K562 (cell line): ENCODE measurements around the gene NXPH4. TPM values are rescaled to one million over a fixed set of nuclear protein-coding genes. Genes with fewer than 3 reads are reported as not detected.

ENCODE experiments used
- COPS2 ChIP-seq: fragments of 450-650 bp; conservative IDR thresholded peaks from 2 replicates; pipeline ENCODE4 v1.6.1; 2016; ENCODE audit warnings: mild to moderate bottlenecking, moderate library complexity
- GTF2E2 ChIP-seq: fragments of 200-800 bp; sonication (Bioruptor generic); IDR thresholded peaks from 2 replicates; pipeline ENCODE4 v1.6.1; 2016; ENCODE audit warnings: missing genetic modification characterization, missing compliant biosample characterization
- HDAC1 ChIP-seq, 2 experiments: fragments of 450-650 bp; IDR thresholded peaks; 2 replicates each; pipeline ENCODE4 v1.6.1; 2016 to 2017; ENCODE audit warnings: inconsistent platforms in 1 of 2, mild to moderate bottlenecking in 1 of 2, moderate library complexity in 1 of 2
- HNRNPL ChIP-seq: fragments of 200-400 bp; formaldehyde crosslinking; IDR thresholded peaks from 2 replicates; pipeline ENCODE4 v1.6.1; 2017; ENCODE audit warnings: low read depth, mild to moderate bottlenecking, low read length
- PCBP1 ChIP-seq: fragments of 200-400 bp; formaldehyde crosslinking; IDR thresholded peaks from 2 replicates; pipeline ENCODE4 v1.6.1; 2018; ENCODE audit warnings: mild to moderate bottlenecking, low read depth, low read length; ENCODE audit not compliant: poor library complexity, severe bottlenecking
- RFX5 ChIP-seq: IDR thresholded peaks from 2 replicates; pipeline ENCODE4 v1.6.1; 2011; ENCODE audit warnings: low read depth, mild to moderate bottlenecking, improper control_type of control experiment, low read length
- SETDB1 ChIP-seq: IDR thresholded peaks from one replicate; pipeline ENCODE4 v1.6.1; 2012; ENCODE audit warnings: low read length, control low read depth, inconsistent platforms
- SIN3A ChIP-seq, 2 experiments: fragments of 150-350 bp in 1 of 2; IDR thresholded peaks; 2 replicates each; pipeline ENCODE4 v1.6.1; 2011 to 2016; ENCODE audit warnings: borderline replicate concordance in 2 of 2, low read depth in 2 of 2, low read length in 2 of 2, mild to moderate bottlenecking in 2 of 2, moderate library complexity in 2 of 2; ENCODE audit not compliant: control insufficient read depth in 1 of 2
- ZC3H4 ChIP-seq: sonication (generic); formaldehyde crosslinking; IDR thresholded peaks from 2 replicates; pipeline ENCODE4 v1.9.0; 2021; ENCODE audit warnings: missing genetic modification reagents, borderline replicate concordance
- ZFP36 ChIP-seq: fragments of 150-350 bp; IDR thresholded peaks from 2 replicates; pipeline ENCODE4 v1.6.1; 2018; ENCODE audit warnings: low read length, low read depth; ENCODE audit not compliant: partially characterized antibody
- ZFPM2 ChIP-seq: fragments of 250-450 bp; sonication (Bioruptor Pico); IDR thresholded peaks from 2 replicates; pipeline ENCODE4 v1.5.1; 2022; ENCODE audit warnings: mild to moderate bottlenecking
- ZNF124 ChIP-seq: sonication (generic); formaldehyde crosslinking; IDR thresholded peaks from 2 replicates; pipeline ENCODE4 v1.8.1; 2022; ENCODE audit warnings: missing genetic modification reagents
- ZNF395 ChIP-seq: fragments of 200-800 bp; sonication (Bioruptor generic); IDR thresholded peaks from 2 replicates; pipeline ENCODE4 v1.6.1; 2017; ENCODE audit warnings: missing genetic modification characterization, missing compliant biosample characterization
- ZSCAN29 ChIP-seq: fragments of 450-650 bp; IDR thresholded peaks from 2 replicates; pipeline ENCODE4 v1.6.1; 2017
- polyA plus RNA-seq, 8 experiments: library from polyadenylated mRNA; depleted of rRNA in 4 of 8; stranded (reverse) in 5 of 8; unstranded in 3 of 8; fragments of >200 nt; fragmentation: Nextera tagmentation in 2 of 8; fragmentation: Illumina TruSeq in 1 of 8; extraction: Ambion mirVana in 2 of 8; extraction: Trizol in 1 of 8; gene quantifications; 2 replicates each; pipeline versions ENCODE4 v1.2.1 to v1.2.3, GENCODE V29; 2011 to 2014; ENCODE audit warnings: inconsistent platforms in 1 of 8, missing spikeins in 1 of 8
- total RNA-seq, 7 experiments: library from RNA; depleted of rRNA in 6 of 7; stranded (reverse); fragments of >200 nt in 6 of 7; fragmentation: Illumina TruSeq in 2 of 7; extraction: Trizol in 2 of 7; gene quantifications; 2 replicates each; pipeline versions ENCODE4 v1.2.1 to v1.2.3, GENCODE V29; 2011 to 2021; ENCODE audit warnings: low replicate concordance in 1 of 7
- TF ChIP-seq, protein P1 (sequence below), 2 experiments: fragments of 450-650 bp in 1 of 2; IDR thresholded peaks; 2 replicates each; pipeline ENCODE4 v1.6.1; 2011 to 2017; ENCODE audit warnings: low read depth in 2 of 2, antibody characterized with exemption in 1 of 2, borderline replicate concordance in 1 of 2, low read length in 1 of 2, mild to moderate bottlenecking in 1 of 2, mixed read lengths in 1 of 2; ENCODE audit not compliant: control insufficient read depth in 1 of 2

Gene NXPH4
- total and polyA plus RNA-seq, 9 of the 15 experiments (the other 6 are each of a cell fraction or from before 2014, with no cell fraction given) = 0.49 to 2.7 (median 1.1) TPM; not detected in 4

GRCh38 chr12:57229634-57230380, 13.2 kb downstream of the NXPH4 start, which contains the start of gene SHMT2 (continued):
- TF ChIP-seq, protein P1, sequence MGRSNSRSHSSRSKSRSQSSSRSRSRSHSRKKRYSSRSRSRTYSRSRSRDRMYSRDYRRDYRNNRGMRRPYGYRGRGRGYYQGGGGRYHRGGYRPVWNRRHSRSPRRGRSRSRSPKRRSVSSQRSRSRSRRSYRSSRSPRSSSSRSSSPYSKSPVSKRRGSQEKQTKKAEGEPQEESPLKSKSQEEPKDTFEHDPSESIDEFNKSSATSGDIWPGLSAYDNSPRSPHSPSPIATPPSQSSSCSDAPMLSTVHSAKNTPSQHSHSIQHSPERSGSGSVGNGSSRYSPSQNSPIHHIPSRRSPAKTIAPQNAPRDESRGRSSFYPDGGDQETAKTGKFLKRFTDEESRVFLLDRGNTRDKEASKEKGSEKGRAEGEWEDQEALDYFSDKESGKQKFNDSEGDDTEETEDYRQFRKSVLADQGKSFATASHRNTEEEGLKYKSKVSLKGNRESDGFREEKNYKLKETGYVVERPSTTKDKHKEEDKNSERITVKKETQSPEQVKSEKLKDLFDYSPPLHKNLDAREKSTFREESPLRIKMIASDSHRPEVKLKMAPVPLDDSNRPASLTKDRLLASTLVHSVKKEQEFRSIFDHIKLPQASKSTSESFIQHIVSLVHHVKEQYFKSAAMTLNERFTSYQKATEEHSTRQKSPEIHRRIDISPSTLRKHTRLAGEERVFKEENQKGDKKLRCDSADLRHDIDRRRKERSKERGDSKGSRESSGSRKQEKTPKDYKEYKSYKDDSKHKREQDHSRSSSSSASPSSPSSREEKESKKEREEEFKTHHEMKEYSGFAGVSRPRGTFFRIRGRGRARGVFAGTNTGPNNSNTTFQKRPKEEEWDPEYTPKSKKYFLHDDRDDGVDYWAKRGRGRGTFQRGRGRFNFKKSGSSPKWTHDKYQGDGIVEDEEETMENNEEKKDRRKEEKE (IDR thresholded peaks at IDR 0.05; ENCODE audit: borderline replicate concordance in 1 of 2, control insufficient read depth in 1 of 2, low read depth in 2 of 2, low read length in 1 of 2) = no peak
- TF ChIP-seq ZFPM2 (CRISPR knock-in tag) (0 out of 2 replicates have a peak, but pooled peaks have one; percentile 65), ZC3H4 (CRISPR knock-in tag) (no peak), HNRNPL (no peak), ZFP36 (peak; percentile 3), HDAC1 (IDR thresholded peaks at IDR 0.05) (no peak; a peak in 1 of 4 replicates), SETDB1 (no peak), SIN3A (IDR thresholded peaks at IDR 0.05; ENCODE audit: borderline replicate concordance in 2 of 2, control insufficient read depth in 1 of 2, low read depth in 2 of 2, low read length in 2 of 2) (peak in 1 of 2 experiments; percentile 30; a peak in 1 of 4 replicates), PCBP1 (no peak), RFX5 (no peak), ZSCAN29 (no peak), ZNF124 (CRISPR knock-in tag) (no peak), COPS2 (no peak), ZNF395 (CRISPR knock-in tag) (no peak), GTF2E2 (peak; percentile 32; the same call in 1 of the 2 replicates)
